Liver (tissue), 9 donors: ENCODE measurements around the gene PPP1R3G. TPM values are rescaled to one million over a fixed set of nuclear protein-coding genes. Genes with fewer than 3 reads are reported as not detected.
"Not testable (repeated sequence)": the region's sequence is repeated elsewhere in the genome, so short reads cannot be mapped to it uniquely, and the experiment has no call there.

Experiments
- DNase-seq: peaks from one replicate; pipeline ENCODE4 v3.0.0-alpha.2; 2017; ENCODE audit warnings: low spot score
- H3K27ac ChIP-seq, 2 donors: one replicate each; pipeline ENCODE4 v1.7.0; 2013; ENCODE audit warnings: inconsistent platforms in 2 of 2, low read length in 2 of 2, control low read depth in 1 of 2, low read depth in 1 of 2, mild to moderate bottlenecking in 1 of 2
- H3K27me3 ChIP-seq, 4 donors: one replicate each; pipeline versions ENCODE4 v1.6.1 to v1.7.0; 2013; ENCODE audit warnings: low read length in 3 of 4, inconsistent platforms in 1 of 4, mild to moderate bottlenecking in 1 of 4, moderate library complexity in 1 of 4; ENCODE audit not compliant: control insufficient read depth in 4 of 4, insufficient read depth in 4 of 4
- H3K36me3 ChIP-seq, 4 donors: one replicate each; pipeline versions ENCODE4 v1.6.1 to v1.7.0; 2013; ENCODE audit warnings: low read length in 3 of 4, mild to moderate bottlenecking in 3 of 4, low read depth in 1 of 4, moderate library complexity in 1 of 4; ENCODE audit not compliant: control insufficient read depth in 4 of 4, insufficient read depth in 3 of 4
- H3K4me1 ChIP-seq, 4 donors: one replicate each; pipeline versions ENCODE4 v1.6.1 to v1.7.0; 2013; ENCODE audit warnings: low read length in 3 of 4, mild to moderate bottlenecking in 3 of 4, moderate library complexity in 1 of 4; ENCODE audit not compliant: control insufficient read depth in 4 of 4, insufficient read depth in 4 of 4
- H3K4me3 ChIP-seq, 3 donors: one replicate each; pipeline versions ENCODE4 v1.6.1 to v1.7.0; 2013; ENCODE audit warnings: low read length in 3 of 3, control low read depth in 1 of 3, low read depth in 1 of 3, mild to moderate bottlenecking in 1 of 3
- H3K9ac ChIP-seq, 2 donors: one replicate each; pipeline ENCODE4 v1.7.0; 2013; ENCODE audit warnings: low read length in 2 of 2, mild to moderate bottlenecking in 2 of 2, moderate library complexity in 2 of 2, control low read depth in 1 of 2, low read depth in 1 of 2
- H3K9me3 ChIP-seq, 4 donors: one replicate each; pipeline versions ENCODE4 v1.6.1 to v1.7.0; 2013; ENCODE audit warnings: low read length in 3 of 4; ENCODE audit not compliant: control insufficient read depth in 4 of 4
- ATF3 ChIP-seq: IDR thresholded peaks from 2 replicates; pipeline ENCODE4 v1.6.1; 2016; ENCODE audit warnings: antibody characterized with exemption
- EGR1 ChIP-seq, 2 donors: IDR thresholded peaks; 2 replicates each; pipeline ENCODE4 v1.6.1; 2016 to 2018; ENCODE audit warnings: antibody characterized with exemption in 2 of 2, low read depth in 2 of 2
- FOXA1 ChIP-seq: IDR thresholded peaks from 2 replicates; pipeline ENCODE4 v1.6.1; 2016; ENCODE audit warnings: antibody characterized with exemption
- FOXA2 ChIP-seq: IDR thresholded peaks from 2 replicates; pipeline ENCODE4 v1.6.1; 2016; ENCODE audit warnings: antibody characterized with exemption
- GABPA ChIP-seq, 2 donors: IDR thresholded peaks in 1 of 2; conservative IDR thresholded peaks in 1 of 2; 2 replicates each; pipeline ENCODE4 v1.6.1; 2016; ENCODE audit warnings: antibody characterized with exemption in 2 of 2, mild to moderate bottlenecking in 1 of 2, moderate library complexity in 1 of 2
- HNF4A ChIP-seq, 2 donors: conservative IDR thresholded peaks; 2 replicates each; pipeline ENCODE4 v1.6.1; 2016; ENCODE audit warnings: antibody characterized with exemption in 2 of 2, mild to moderate bottlenecking in 2 of 2
- HNF4G ChIP-seq: IDR thresholded peaks from 2 replicates; pipeline ENCODE4 v1.6.1; 2016; ENCODE audit warnings: antibody characterized with exemption
- JUND ChIP-seq, 2 donors: IDR thresholded peaks; 2 replicates each; pipeline ENCODE4 v1.6.1; 2016; ENCODE audit warnings: antibody characterized with exemption in 2 of 2
- NR2F2 ChIP-seq: IDR thresholded peaks from 2 replicates; pipeline ENCODE4 v1.6.1; 2016; ENCODE audit warnings: antibody characterized with exemption
- RAD21 ChIP-seq, 2 donors: IDR thresholded peaks; 2 replicates each; pipeline ENCODE4 v1.6.1; 2016; ENCODE audit warnings: antibody characterized with exemption in 2 of 2, mild to moderate bottlenecking in 2 of 2
- RXRA ChIP-seq, 2 donors: IDR thresholded peaks; 2 replicates each; pipeline ENCODE4 v1.6.1; 2017 to 2018; ENCODE audit warnings: antibody characterized with exemption in 2 of 2, mild to moderate bottlenecking in 1 of 2
- SP1 ChIP-seq: IDR thresholded peaks from 2 replicates; pipeline ENCODE4 v1.6.1; 2018; ENCODE audit warnings: antibody characterized with exemption, mild to moderate bottlenecking
- TAF1 ChIP-seq: conservative IDR thresholded peaks from 2 replicates; pipeline ENCODE4 v1.6.1; 2016; ENCODE audit warnings: antibody characterized with exemption, mild to moderate bottlenecking
- YY1 ChIP-seq: IDR thresholded peaks from 2 replicates; pipeline ENCODE4 v1.6.1; 2016; ENCODE audit warnings: antibody characterized with exemption, mild to moderate bottlenecking
- WGBS: extraction: QIAGEN DNeasy Blood & Tissue Kit; methylation state at CpG from one replicate; pipeline ENCODE4 v1.1.7; 2013; 5-methylcytosine and 5-hydroxymethylcytosine counted together
- polyA plus RNA-seq, 2 donors: library from polyadenylated mRNA; stranded (reverse) in 1 of 2; unstranded in 1 of 2; fragments of 200-250 nt in 1 of 2; fragments of >200 nt in 1 of 2; fragmentation: Nextera tagmentation in 1 of 2; extraction: Ambion mirVana in 1 of 2; gene quantifications; one replicate each; pipeline versions ENCODE4 v1.2.1 to v1.2.3, GENCODE V29; 2013 to 2015
- total RNA-seq, 2 donors: library from RNA; depleted of rRNA; stranded (reverse); fragments of >200 nt; gene quantifications; one replicate each; pipeline ENCODE4 v1.2.3, GENCODE V29; 2014
- TF ChIP-seq, protein P1 (sequence below): fragments of 150-350 bp; IDR thresholded peaks from 2 replicates; pipeline ENCODE4 v1.5.1; 2017; ENCODE audit warnings: improper control_type of control experiment, low read depth, low read length; ENCODE audit not compliant: missing input control
- TF ChIP-seq, protein P2 (sequence below): IDR thresholded peaks from 2 replicates; pipeline ENCODE4 v1.6.1; 2016; ENCODE audit warnings: antibody characterized with exemption, mild to moderate bottlenecking
- TF ChIP-seq, protein P3 (sequence below): IDR thresholded peaks from 2 replicates; pipeline ENCODE4 v1.6.1; 2016; ENCODE audit warnings: antibody characterized with exemption
- TF ChIP-seq, protein P4 (sequence below): IDR thresholded peaks from 2 replicates; pipeline ENCODE4 v1.6.1; 2016; ENCODE audit warnings: antibody characterized with exemption
- donor health status: healthy.
- donor health status: healthy.
- donor health status: healthy.
- donor health status: healthy.
- donor health status: healthy.

PPP1R3G gene
- total and polyA plus RNA-seq, 4 donors = 0.25 to 3.0 (median 0.47) TPM

DNA sequence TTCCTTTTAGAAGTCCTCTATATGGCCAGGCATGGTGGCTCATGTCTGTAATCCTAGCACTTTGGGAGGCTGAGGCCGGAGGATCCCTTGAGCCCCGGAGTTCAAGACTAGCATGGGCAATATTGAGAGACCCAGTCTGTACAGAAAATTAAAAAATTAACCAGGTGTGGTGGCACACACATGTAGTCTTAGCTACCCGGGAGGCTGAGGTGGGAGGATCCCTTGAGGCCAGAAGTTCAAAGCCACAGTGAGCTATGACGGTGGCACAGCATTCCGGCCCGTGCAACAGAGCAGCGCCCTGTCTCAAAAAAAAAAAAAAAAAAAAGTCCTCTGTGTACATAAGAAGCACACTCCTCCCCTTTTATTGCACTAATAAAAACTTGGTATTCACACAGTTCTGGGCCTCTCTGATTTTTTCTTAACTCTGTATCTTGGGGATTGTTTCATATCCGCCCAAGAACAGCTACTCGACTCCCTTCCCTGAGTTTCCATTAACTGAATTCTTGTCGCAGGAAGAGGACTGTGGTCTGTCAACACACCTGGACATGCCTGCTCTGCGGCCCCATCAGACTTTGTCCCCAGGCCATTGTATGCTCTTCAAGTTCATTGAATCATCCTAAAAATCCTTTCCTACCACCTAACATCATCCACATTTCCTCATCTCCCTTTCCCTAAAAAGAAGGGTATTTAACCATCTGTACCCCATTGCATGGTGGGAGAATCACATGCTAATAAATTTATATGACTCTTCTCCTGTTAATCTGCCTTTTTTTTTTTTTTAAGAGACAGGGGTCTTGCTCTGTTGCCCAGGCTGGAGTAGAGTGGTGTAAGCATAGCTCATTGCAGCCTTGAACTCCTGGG lies 25.9 kb upstream of the PPP1R3G start:
- Histone ChIP-seq H3K9ac (peak overlapping the region in 1 of 2 donors; percentile 11), H3K36me3 (no peaks in the 10 kb centered on the region), H3K27ac (peak overlapping the region; percentile 52 to 83), H3K27me3 (no peaks in the 10 kb centered on the region), H3K4me1 (peaks cover 6 to 18% (median 10%) of the 10 kb centered on the region in 4 donors), H3K9me3 (no peaks in the 10 kb centered on the region), H3K4me3 (no peak overlapping the region)
- 48% methylated on average over 11 of the region's 11 CpGs for WGBS
- DNase-seq = no peak
- peak; percentile 61 to 73 for TF ChIP-seq JUND (IDR thresholded peaks at IDR 0.05)
- peak; percentile 97 for TF ChIP-seq HNF4G
- peak; percentile 98 to 99 for TF ChIP-seq HNF4A (conservative IDR thresholded peaks at IDR 0.05)
- TF ChIP-seq GABPA (IDR thresholded peaks at IDR 0.05 in 1 of 2, conservative IDR thresholded peaks at IDR 0.05 in 1 of 2) = no peak
- TF ChIP-seq TAF1 = no peak
- peak; percentile 79 for TF ChIP-seq YY1
- TF ChIP-seq NR2F2 = no peak
- peak; percentile 75 for TF ChIP-seq ATF3
- TF ChIP-seq, protein P1, sequence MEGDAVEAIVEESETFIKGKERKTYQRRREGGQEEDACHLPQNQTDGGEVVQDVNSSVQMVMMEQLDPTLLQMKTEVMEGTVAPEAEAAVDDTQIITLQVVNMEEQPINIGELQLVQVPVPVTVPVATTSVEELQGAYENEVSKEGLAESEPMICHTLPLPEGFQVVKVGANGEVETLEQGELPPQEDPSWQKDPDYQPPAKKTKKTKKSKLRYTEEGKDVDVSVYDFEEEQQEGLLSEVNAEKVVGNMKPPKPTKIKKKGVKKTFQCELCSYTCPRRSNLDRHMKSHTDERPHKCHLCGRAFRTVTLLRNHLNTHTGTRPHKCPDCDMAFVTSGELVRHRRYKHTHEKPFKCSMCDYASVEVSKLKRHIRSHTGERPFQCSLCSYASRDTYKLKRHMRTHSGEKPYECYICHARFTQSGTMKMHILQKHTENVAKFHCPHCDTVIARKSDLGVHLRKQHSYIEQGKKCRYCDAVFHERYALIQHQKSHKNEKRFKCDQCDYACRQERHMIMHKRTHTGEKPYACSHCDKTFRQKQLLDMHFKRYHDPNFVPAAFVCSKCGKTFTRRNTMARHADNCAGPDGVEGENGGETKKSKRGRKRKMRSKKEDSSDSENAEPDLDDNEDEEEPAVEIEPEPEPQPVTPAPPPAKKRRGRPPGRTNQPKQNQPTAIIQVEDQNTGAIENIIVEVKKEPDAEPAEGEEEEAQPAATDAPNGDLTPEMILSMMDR = no peak
- TF ChIP-seq, protein P2, sequence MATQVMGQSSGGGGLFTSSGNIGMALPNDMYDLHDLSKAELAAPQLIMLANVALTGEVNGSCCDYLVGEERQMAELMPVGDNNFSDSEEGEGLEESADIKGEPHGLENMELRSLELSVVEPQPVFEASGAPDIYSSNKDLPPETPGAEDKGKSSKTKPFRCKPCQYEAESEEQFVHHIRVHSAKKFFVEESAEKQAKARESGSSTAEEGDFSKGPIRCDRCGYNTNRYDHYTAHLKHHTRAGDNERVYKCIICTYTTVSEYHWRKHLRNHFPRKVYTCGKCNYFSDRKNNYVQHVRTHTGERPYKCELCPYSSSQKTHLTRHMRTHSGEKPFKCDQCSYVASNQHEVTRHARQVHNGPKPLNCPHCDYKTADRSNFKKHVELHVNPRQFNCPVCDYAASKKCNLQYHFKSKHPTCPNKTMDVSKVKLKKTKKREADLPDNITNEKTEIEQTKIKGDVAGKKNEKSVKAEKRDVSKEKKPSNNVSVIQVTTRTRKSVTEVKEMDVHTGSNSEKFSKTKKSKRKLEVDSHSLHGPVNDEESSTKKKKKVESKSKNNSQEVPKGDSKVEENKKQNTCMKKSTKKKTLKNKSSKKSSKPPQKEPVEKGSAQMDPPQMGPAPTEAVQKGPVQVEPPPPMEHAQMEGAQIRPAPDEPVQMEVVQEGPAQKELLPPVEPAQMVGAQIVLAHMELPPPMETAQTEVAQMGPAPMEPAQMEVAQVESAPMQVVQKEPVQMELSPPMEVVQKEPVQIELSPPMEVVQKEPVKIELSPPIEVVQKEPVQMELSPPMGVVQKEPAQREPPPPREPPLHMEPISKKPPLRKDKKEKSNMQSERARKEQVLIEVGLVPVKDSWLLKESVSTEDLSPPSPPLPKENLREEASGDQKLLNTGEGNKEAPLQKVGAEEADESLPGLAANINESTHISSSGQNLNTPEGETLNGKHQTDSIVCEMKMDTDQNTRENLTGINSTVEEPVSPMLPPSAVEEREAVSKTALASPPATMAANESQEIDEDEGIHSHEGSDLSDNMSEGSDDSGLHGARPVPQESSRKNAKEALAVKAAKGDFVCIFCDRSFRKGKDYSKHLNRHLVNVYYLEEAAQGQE = peak; percentile 67
- TF ChIP-seq, protein P3, sequence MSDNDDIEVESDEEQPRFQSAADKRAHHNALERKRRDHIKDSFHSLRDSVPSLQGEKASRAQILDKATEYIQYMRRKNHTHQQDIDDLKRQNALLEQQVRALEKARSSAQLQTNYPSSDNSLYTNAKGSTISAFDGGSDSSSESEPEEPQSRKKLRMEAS = peak; percentile 51
- peak; percentile 84 to 89 for TF ChIP-seq RXRA (IDR thresholded peaks at IDR 0.05)
- TF ChIP-seq SP1 = peak; percentile 99
- TF ChIP-seq, protein P4, sequence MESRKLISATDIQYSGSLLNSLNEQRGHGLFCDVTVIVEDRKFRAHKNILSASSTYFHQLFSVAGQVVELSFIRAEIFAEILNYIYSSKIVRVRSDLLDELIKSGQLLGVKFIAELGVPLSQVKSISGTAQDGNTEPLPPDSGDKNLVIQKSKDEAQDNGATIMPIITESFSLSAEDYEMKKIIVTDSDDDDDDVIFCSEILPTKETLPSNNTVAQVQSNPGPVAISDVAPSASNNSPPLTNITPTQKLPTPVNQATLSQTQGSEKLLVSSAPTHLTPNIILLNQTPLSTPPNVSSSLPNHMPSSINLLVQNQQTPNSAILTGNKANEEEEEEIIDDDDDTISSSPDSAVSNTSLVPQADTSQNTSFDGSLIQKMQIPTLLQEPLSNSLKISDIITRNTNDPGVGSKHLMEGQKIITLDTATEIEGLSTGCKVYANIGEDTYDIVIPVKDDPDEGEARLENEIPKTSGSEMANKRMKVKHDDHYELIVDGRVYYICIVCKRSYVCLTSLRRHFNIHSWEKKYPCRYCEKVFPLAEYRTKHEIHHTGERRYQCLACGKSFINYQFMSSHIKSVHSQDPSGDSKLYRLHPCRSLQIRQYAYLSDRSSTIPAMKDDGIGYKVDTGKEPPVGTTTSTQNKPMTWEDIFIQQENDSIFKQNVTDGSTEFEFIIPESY = peak; percentile 40
- TF ChIP-seq RAD21 (IDR thresholded peaks at IDR 0.05) = peak in 1 of 2 donors; percentile 39
- TF ChIP-seq FOXA2 = peak; percentile 78
- peak in 1 of 2 donors; percentile 30 for TF ChIP-seq EGR1 (IDR thresholded peaks at IDR 0.05; ENCODE audit: low read depth in 2 of 2)
- peak; percentile 48 for TF ChIP-seq FOXA1

DNA sequence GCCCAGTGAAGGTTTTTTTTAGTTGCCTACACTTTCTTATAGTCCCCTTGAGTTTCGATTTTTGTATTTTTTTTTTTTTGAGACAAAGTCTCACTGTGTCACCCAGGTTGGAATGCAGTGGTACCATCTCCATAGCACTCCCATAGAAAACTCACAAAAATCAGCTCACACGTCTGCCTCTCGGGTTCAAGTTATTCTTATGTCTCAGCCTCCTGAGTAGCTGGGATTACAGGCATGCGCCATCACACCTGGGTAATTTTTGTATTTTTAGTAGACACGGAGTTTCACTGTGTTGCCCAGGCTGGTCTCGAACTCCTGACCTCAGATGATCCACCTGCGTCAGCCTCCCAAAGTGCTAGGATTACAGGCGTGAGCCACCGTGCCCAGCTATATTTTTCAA lies 24.7 kb upstream of the PPP1R3G start:
- H3K9me3 ChIP-seq, H3K36me3 ChIP-seq, DNase-seq, H3K4me3 ChIP-seq, H3K27me3 ChIP-seq: not testable (repeated sequence)
- Histone ChIP-seq H3K27ac (peak overlapping the region; percentile 71 to 83), H3K9ac (peak overlapping the region in 1 of 2 donors; percentile 77), H3K4me1 (peaks cover 6 to 18% (median 10%) of the 10 kb centered on the region in 4 donors)
- whole genome bisulfite sequencing = 91% methylated on average over 9 of the region's 9 CpGs
